ENCODE data around the gene C2orf80.
"Not testable (repeated sequence)": the region's sequence is repeated elsewhere in the genome, so short reads cannot be mapped to it uniquely, and the experiment has no call there.

Gene C2orf80

DNA sequence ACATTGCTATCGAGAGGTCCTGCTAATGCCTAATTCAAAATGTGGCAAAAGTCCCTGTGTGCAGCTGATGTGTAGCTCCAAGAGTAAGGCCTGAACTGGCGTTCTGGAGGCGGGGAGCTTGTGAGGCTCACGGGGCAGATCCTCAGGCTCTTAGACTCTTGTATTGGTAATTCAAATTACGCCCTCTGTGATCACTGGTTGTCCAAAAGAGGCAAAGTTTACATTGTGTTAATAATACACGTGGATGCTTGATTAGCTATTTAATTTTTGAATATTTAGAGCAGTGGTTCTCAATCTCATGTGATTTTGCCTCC lies 14.0 kb downstream of the C2orf80 start:
- no peak for DNase-seq

DNA sequence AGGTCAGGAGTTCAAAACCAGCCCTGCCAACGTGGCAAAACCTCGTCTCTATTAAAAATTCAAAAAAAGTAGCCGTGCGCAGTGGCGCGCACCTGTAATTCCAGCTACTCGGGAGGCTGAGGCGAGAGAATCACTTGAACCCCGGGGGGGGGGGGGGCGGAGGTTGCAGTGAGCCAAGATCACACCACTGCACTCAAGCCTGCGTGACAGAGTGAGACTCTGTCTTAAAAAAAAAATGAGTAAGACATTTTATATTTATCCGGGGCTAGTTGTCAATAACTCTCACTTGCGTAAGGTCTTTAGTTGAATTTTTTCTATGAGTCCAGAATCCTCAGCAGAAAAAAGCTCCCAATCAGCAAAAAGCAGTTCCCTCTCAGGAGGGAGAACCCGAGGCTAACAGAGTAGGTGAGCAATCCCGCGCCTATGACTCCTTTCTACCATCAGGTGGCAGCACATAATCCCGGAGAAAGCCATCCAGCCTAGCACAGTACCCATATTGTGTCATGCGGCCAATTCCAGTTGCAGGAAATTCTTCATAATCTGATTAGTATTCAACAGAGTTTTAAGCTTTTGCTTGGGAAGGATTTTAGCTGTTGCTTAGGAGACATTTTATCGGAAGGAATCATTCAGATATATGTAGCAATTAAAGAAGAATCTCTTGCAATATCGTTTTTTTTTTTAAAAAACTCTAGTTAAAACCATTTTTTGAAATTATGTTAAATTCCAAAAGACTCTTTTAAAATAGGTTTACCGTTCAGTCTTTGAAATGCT lies 14.6 kb downstream of the C2orf80 start:
- peak; percentile 62 for DNase-seq

GRCh38 chr2:208174144-208174543 lies 15.7 kb downstream of the C2orf80 start:
- DNase-seq = no peak

GRCh38 chr2:208172125-208172524 lies 17.7 kb downstream of the C2orf80 start:
- DNase-seq = no peak

- DNase-seq = no peak
These were observed 24.7 kb downstream of the C2orf80 start for GRCh38 chr2:208164951-208165755.

DNA sequence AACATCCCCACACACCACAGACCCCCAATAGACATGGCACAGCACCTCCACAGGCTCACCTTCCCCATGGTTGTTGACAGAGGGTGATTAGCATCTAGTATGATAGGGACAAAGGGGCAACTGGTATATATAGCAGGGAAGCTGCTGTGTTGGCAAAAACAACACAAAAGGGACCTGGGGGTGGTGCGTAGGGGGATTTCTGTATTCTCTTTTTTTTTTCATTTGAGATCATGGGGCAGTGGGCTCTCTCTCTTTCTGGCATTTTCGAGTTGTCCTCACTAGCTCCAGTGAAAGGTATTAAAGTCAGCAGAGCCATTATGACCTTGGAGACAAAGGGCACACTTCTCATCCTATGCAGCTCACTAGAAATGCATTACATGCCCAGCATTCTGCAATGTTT lies 26.3 kb downstream of the C2orf80 start, which contains the start of gene CRYGA:
Gene CRYGA, minus strand, starts transcription at position 101 of the 400 bp plus-strand sequence. Its CDS starts 33 bp downstream, at position 68.
- no peak for DNase-seq

- DNase-seq = no peak
These were observed 33.4 kb downstream of the C2orf80 start for GRCh38 chr2:208156439-208156838.

DNA sequence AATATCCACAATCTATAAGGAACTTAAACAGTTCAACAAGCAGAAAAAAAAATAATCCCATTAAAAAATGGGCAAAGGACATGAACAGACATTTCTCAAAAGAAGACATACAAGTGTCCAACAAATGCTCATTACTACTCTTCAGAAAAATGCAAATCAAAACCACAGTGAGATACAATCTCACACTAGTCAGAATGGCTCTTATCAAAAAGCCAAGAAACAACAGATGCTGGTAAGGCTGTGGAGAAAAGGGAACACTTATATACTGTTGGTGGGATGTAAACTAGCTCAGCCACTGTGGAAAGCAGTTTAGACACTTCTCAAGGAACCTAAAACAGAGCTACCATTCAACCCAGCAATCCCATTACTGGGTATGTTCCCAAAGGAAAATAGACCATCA lies 36.7 kb downstream of the C2orf80 start:
- DNase-seq = no peak

GRCh38 chr2:208150956-208151355 lies 38.9 kb downstream of the C2orf80 start:
- no peak for DNase-seq

DNA sequence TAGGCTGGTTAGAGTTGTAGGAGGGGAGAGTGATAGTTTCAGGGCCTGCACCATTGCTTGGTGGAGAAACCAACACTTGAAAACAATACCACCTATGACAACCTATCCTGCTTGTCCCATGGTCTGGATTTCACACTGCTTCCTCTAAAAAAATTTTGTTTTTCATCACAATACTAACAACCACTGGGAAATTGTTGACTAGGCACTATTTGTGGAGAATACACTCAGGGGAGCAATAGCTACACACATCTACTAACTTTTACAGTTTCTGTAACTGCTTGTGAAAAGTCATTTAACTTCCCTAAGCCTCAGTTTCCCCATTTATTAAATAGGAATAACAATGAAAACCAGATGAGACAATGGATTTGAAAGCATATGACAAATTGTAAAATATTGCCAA lies 39.7 kb downstream of the C2orf80 start:
- no peak for DNase-seq

DNA sequence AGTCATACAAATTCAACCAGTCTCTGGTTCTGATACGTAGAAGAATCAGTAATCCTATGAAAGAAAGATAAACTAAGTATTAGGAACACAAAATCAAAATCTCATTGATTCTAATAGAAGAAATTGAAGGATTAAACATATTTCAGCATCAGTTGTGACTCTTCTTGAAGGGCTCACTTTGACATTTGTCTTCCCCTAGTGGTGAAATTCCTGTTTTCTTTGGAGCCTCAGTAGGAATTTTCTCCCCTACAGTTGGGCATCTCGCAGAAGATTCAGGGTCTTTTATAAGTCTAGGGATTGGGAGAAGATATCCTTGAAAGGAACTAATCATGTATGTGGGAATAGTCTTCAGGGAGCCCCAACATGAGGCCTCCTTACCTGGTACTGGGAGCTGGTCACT lies 41.0 kb downstream of the C2orf80 start:
- no peak for DNase-seq

GRCh38 chr2:208147759-208148158 lies 42.1 kb downstream of the C2orf80 start:
- DNase-seq = no peak

- DNase-seq = no peak
These were observed 42.8 kb downstream of the C2orf80 start for GRCh38 chr2:208147008-208147407.

DNA sequence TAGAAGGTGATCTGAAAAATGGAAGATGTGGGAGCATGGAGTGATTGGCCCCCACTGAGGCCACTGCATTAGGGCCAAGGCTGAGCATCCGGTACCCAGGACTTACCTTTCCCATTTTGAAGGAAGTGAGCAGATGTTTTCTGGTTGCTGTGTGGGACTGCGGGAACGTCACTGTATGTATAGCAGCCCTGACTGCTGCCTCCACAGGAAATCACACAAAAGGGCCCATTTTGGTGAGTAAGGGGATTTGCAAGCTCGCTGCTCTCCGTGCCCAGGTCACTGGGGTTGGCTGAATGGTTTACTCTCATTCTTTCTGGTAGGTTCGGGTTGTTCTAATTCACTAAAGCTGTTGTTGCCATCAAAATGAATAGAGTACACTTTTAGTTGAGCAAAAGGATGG lies 43.8 kb downstream of the C2orf80 start, which contains the start of gene CRYGB:
Gene CRYGB, minus strand, starts transcription at position 153 of the 400 bp plus-strand sequence. Its CDS starts 38 bp downstream, at position 115.
- DNase-seq = no peak

DNA sequence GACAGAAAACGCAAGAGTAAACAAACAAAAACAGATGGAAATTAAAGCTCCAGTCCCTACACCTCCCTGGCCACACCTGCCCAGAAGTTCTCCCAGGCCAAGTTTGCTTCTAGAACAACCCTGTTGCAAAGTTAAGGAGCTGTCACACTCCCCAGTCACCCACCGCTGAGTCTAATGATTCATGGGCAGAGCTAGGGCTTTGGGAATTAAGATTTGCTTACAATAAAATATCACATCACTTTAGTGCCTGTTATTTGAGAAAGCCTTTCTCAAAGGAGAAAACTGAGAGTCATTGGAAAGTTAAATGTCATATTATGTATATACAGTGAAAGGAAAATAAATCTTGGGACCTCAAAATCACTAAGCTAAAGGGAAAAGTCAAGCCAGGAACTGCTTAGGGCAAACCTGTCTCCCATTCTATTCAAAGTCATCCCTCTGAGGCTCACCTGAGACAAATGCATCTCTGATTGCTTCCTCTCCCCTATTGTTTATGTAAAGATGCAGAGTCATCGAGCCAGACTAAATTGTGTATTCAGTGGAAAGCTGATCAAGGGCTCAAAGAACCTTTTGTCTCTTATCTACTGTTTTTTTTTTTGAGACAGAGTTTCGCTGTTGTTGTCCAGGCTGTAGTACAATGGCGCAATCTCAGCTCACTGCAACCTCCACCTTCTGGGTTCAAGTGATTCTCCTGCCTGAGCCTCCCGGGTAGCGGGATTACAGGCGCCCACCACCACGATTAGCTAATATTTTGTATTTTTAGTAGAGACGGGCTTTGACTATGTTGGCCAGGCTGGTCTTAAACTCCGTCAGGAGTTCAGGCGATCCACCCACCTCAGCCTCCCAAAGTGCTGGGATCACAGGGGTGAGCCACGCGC lies 46.7 kb downstream of the C2orf80 start:
- DNase-seq = no peak

DNA sequence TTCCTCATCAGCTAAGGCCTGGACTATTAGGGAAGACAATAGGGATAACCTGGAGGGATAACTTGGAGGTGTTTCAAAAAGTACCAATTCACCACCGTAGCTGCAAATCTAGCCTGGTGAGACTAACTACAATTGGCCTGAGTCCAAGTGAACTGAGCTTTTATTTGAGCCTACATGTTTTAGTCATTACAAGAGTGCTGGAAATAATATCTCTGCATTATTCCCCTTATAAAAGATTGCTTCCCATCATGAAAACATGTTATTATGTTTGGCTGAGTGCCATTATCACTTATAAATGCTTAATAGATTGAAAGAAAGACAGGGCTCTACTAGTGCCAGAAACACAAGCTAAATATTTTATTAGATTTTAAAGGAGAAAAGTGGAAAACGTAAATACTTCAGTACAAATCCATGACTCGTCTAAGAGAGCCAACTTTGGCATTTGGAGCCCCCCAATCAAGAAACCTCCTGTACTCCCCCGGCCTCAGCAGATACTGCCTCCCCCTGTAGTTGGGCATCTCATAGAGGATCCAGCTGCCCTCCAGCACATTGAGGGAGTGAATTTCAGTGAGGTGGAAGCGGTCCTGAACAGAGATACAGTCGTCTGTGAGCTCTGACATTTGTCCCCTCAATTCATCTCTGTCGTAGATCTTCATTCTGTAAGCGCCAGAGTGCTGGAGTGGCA lies 47.4 kb downstream of the C2orf80 start:
- DNase-seq = peak; percentile 91

DNA sequence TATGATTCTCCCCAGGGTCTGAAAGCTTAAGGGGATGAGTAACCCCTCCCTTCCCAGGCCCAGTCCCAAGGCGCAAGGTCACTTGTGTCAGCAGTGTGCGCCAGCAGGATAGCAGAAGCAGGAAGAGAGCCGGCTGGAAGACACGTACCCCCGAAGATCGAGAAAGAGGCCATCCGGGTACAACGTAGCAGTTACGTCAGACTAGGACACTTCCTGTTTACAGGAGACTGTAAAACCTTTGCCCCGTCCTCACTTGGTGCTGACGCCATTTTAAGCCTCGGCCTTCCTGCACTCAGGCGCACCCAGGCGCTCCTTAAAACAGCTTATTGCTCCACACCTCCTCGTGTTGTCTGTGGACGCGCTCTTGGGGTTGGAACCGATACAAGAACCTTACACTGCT lies 50.4 kb downstream of the C2orf80 start:
- no peak for DNase-seq

- DNase-seq = not testable (repeated sequence)
These were observed 51.5 kb downstream of the C2orf80 start for GRCh38 chr2:208138334-208138733.

DNA sequence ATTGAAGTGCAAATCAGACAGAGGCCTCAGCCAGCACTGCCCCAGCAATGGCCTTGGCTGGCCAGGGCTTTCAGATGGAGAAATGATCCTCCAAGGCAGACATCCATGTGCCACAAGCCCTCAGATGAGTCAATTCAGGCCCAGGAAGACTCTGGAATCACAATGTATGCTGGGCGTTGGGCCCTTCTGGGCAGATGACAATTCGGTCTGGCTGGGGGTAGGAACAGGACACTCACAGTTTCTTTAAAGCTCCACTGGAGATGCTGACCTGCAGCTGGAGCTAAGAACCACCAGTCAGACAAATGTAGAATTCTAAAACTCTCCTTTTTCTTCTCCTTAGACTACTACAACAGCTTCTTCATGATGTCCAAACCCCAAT lies 53.1 kb downstream of the C2orf80 start:
- no peak for DNase-seq

- no peak for DNase-seq
These were observed 53.8 kb downstream of the C2orf80 start for GRCh38 chr2:208135794-208136715.

GRCh38 chr2:208134928-208135586 lies 54.8 kb downstream of the C2orf80 start:
- no peak for DNase-seq

Data from NCI-H2081 treated with DMSO at 0.1 percent for 48 hours (cell line).